ENCODE results near the gene ITGAL. TPM values are rescaled to one million over a fixed set of nuclear protein-coding genes. Genes with fewer than 3 reads are reported as not detected.

The ITGAL gene
- total RNA-seq, 4 donors from 2014 or later, result 1.8 to 33.7 (median 6.7) TPM

GRCh38 chr16:30482366-30482765, 9.8 kb downstream of the ITGAL start:
- DNase-seq, result no peak
- 82 to 92% methylated on average over 2 to 3 of the region's 3 CpGs for WGBS, 2 donors (ENCODE audit: low coverage in 1 of 2)
- H3K4me3 ChIP-seq, result no peak overlapping the region
- no peaks in the 10 kb centered on the region for H3K4me1 ChIP-seq
- H3K27me3 ChIP-seq, result no peaks in the 10 kb centered on the region
- TF ChIP-seq CTCF (IDR thresholded peaks at IDR 0.05) (peak in 3 of 5 experiments; percentile 8 to 18 (median 16)), POLR2A (IDR thresholded peaks at IDR 0.05) (no peak), POLR2AphosphoS5 (IDR thresholded peaks at IDR 0.05) (no peak)
- H3K27ac ChIP-seq, result no peak overlapping the region
- in situ Hi-C loops (cut with MboI; ENCODE audit: low pct_ligation_motif_present in 1 of 4, low pct_unique_long_range_greater_than_20kb in 1 of 4, low sequenced_read_pairs in 3 of 4), result no loop called here
- no peaks in the 10 kb centered on the region for H3K9me3 ChIP-seq
- H3K36me3 ChIP-seq, result no peaks in the 10 kb centered on the region
- intact Hi-C loops (cut with DNase I; ENCODE audit: low total_unique reads), result no loop called here

GRCh38 chr16:30484887-30485286, 12.3 kb downstream of the ITGAL start:
- in situ Hi-C loops (cut with MboI; ENCODE audit: low pct_ligation_motif_present in 1 of 4, low pct_unique_long_range_greater_than_20kb in 1 of 4, low sequenced_read_pairs in 3 of 4) (no loop called here), intact Hi-C loops (cut with DNase I; ENCODE audit: low total_unique reads) (no loop called here)
- H3K4me3 ChIP-seq, result no peak overlapping the region
- no peaks in the 10 kb centered on the region for H3K27me3 ChIP-seq
- H3K36me3 ChIP-seq, result no peaks in the 10 kb centered on the region
- no peak for DNase-seq
- no peaks in the 10 kb centered on the region for H3K4me1 ChIP-seq
- H3K27ac ChIP-seq, result no peak overlapping the region
- TF ChIP-seq CTCF (IDR thresholded peaks at IDR 0.05), result no peak
- TF ChIP-seq EP300 (IDR thresholded peaks at IDR 0.05; ENCODE audit: low read depth), result no peak
- TF ChIP-seq POLR2AphosphoS5 (IDR thresholded peaks at IDR 0.05), result no peak
- no peak for TF ChIP-seq POLR2A (IDR thresholded peaks at IDR 0.05)
- no peaks in the 10 kb centered on the region for H3K9me3 ChIP-seq

- Histone ChIP-seq H3K27me3 (no peaks in the 10 kb centered on the region), H3K4me3 (no peak overlapping the region), H3K36me3 (no peaks in the 10 kb centered on the region), H3K27ac (no peak overlapping the region), H3K9me3 (no peaks in the 10 kb centered on the region), H3K4me1 (no peaks in the 10 kb centered on the region)
- DNase-seq, result no peak
- intact Hi-C loops (cut with DNase I; ENCODE audit: low total_unique reads) (no loop called here), in situ Hi-C loops (cut with MboI; ENCODE audit: low pct_ligation_motif_present in 1 of 4, low pct_unique_long_range_greater_than_20kb in 1 of 4, low sequenced_read_pairs in 3 of 4) (no loop called here)
- TF ChIP-seq CTCF (IDR thresholded peaks at IDR 0.05), result no peak
- no peak for TF ChIP-seq EP300 (IDR thresholded peaks at IDR 0.05; ENCODE audit: low read depth)
- TF ChIP-seq POLR2AphosphoS5 (IDR thresholded peaks at IDR 0.05), result no peak
- no peak for TF ChIP-seq POLR2A (IDR thresholded peaks at IDR 0.05)
- 78 to 86% methylated on average over 3 to 7 of the region's 7 CpGs for WGBS, 2 donors (ENCODE audit: low coverage in 1 of 2)
Observed at GRCh38 chr16:30485818-30486436, 13.4 kb downstream of the ITGAL start.

GRCh38 chr16:30488764-30489605, 16.4 kb downstream of the ITGAL start:
- DNase-seq, result no peak
- Histone ChIP-seq H3K36me3 (no peaks in the 10 kb centered on the region), H3K27ac (no peak overlapping the region), H3K4me3 (no peak overlapping the region), H3K4me1 (peaks cover 0 to 8% (median 0%) of the 10 kb centered on the region in 4 donors), H3K27me3 (no peaks in the 10 kb centered on the region), H3K9me3 (no peaks in the 10 kb centered on the region)
- in situ Hi-C loops (cut with MboI; ENCODE audit: low pct_ligation_motif_present in 1 of 4, low pct_unique_long_range_greater_than_20kb in 1 of 4, low sequenced_read_pairs in 3 of 4), result no loop called here
- TF ChIP-seq POLR2AphosphoS5 (IDR thresholded peaks at IDR 0.05) (no peak), CTCF (IDR thresholded peaks at IDR 0.05) (no peak), POLR2A (IDR thresholded peaks at IDR 0.05) (no peak)
- 69 to 74% methylated on average over 6 to 10 of the region's 11 CpGs for WGBS, 2 donors (ENCODE audit: low coverage in 1 of 2)
- intact Hi-C loops (cut with DNase I; ENCODE audit: low total_unique reads), result no loop called here

Data from transverse colon (tissue), 4 donors.